Measurements from ENCODE around the gene FA2H. TPM values are rescaled to one million over a fixed set of nuclear protein-coding genes. Genes with fewer than 3 reads are reported as not detected.

FA2H gene
- polyA plus RNA-seq, 4 donors: 6.7 to 17.8 (median 10.6) TPM

- Histone ChIP-seq H3K27ac (ENCODE audit: low read depth in 1 of 3, low read length in 2 of 3) (no peak overlapping the region), H3K36me3 (ENCODE audit: control insufficient read depth in 3 of 3, insufficient read depth in 2 of 3, low read depth in 1 of 3, low read length in 3 of 3) (peaks cover 0 to 10% (median 0%) of the 10 kb centered on the region in 3 donors), H3K4me3 (ENCODE audit: low read depth in 1 of 3, low read length in 3 of 3) (no peak overlapping the region), H3K9me3 (ENCODE audit: control insufficient read depth in 2 of 2, insufficient read depth in 1 of 2, low read depth in 1 of 2, low read length in 1 of 2) (no peaks in the 10 kb centered on the region), H3K4me1 (ENCODE audit: control insufficient read depth in 3 of 3, insufficient read depth in 2 of 3, low read depth in 1 of 3, low read length in 2 of 3) (no peaks in the 10 kb centered on the region), H3K27me3 (ENCODE audit: control insufficient read depth in 3 of 3, insufficient read depth in 3 of 3, low read length in 3 of 3) (peaks cover 0 to 3% (median 0%) of the 10 kb centered on the region in 3 donors)
- FAIRE-seq (no peak), DNase-seq (no peak)
- WGBS, 3 donors: 73 to 93% (median 90%) methylated on average over 6 of the region's 6 CpGs
Observed at GRCh38 chr16:74756203-74756602, 18.4 kb downstream of the FA2H start.

GRCh38 chr16:74753180-74753579 lies 21.4 kb downstream of the FA2H start:
- FAIRE-seq (no peak), DNase-seq (no peak)
- WGBS, 3 donors: 92 to 95% (median 95%) methylated on average over 12 of the region's 12 CpGs
- H3K4me1 ChIP-seq (ENCODE audit: control insufficient read depth in 3 of 3, insufficient read depth in 2 of 3, low read depth in 1 of 3, low read length in 2 of 3): no peaks in the 10 kb centered on the region
- H3K36me3 ChIP-seq (ENCODE audit: control insufficient read depth in 3 of 3, insufficient read depth in 2 of 3, low read depth in 1 of 3, low read length in 3 of 3): peaks cover 0 to 10% (median 0%) of the 10 kb centered on the region in 3 donors
- peaks cover 0 to 3% (median 0%) of the 10 kb centered on the region in 3 donors for H3K27me3 ChIP-seq (ENCODE audit: control insufficient read depth in 3 of 3, insufficient read depth in 3 of 3, low read length in 3 of 3)
- H3K27ac ChIP-seq (ENCODE audit: low read depth in 1 of 3, low read length in 2 of 3): no peak overlapping the region
- H3K4me3 ChIP-seq (ENCODE audit: low read depth in 1 of 3, low read length in 3 of 3): no peak overlapping the region
- H3K9me3 ChIP-seq (ENCODE audit: control insufficient read depth in 2 of 2, insufficient read depth in 1 of 2, low read depth in 1 of 2, low read length in 1 of 2): no peaks in the 10 kb centered on the region

- Histone ChIP-seq H3K36me3 (ENCODE audit: control insufficient read depth in 3 of 3, insufficient read depth in 2 of 3, low read depth in 1 of 3, low read length in 3 of 3) (peaks cover 0 to 10% (median 0%) of the 10 kb centered on the region in 3 donors), H3K9me3 (ENCODE audit: control insufficient read depth in 2 of 2, insufficient read depth in 1 of 2, low read depth in 1 of 2, low read length in 1 of 2) (no peaks in the 10 kb centered on the region), H3K4me3 (ENCODE audit: low read depth in 1 of 3, low read length in 3 of 3) (no peak overlapping the region), H3K4me1 (ENCODE audit: control insufficient read depth in 3 of 3, insufficient read depth in 2 of 3, low read depth in 1 of 3, low read length in 2 of 3) (no peaks in the 10 kb centered on the region), H3K27ac (ENCODE audit: low read depth in 1 of 3, low read length in 2 of 3) (no peak overlapping the region), H3K27me3 (ENCODE audit: control insufficient read depth in 3 of 3, insufficient read depth in 3 of 3, low read length in 3 of 3) (peaks cover 0 to 3% (median 0%) of the 10 kb centered on the region in 3 donors)
- DNase-seq: no peak
- FAIRE-seq: no peak
- 84 to 95% (median 91%) methylated on average over 5 of the region's 5 CpGs for WGBS, 3 donors
Observed at GRCh38 chr16:74752756-74753155, 21.9 kb downstream of the FA2H start.

GRCh38 chr16:74752258-74752657 lies 22.4 kb downstream of the FA2H start:
- Histone ChIP-seq H3K36me3 (ENCODE audit: control insufficient read depth in 3 of 3, insufficient read depth in 2 of 3, low read depth in 1 of 3, low read length in 3 of 3) (peaks cover 0 to 10% (median 0%) of the 10 kb centered on the region in 3 donors), H3K9me3 (ENCODE audit: control insufficient read depth in 2 of 2, insufficient read depth in 1 of 2, low read depth in 1 of 2, low read length in 1 of 2) (no peaks in the 10 kb centered on the region), H3K27ac (ENCODE audit: low read depth in 1 of 3, low read length in 2 of 3) (no peak overlapping the region), H3K27me3 (ENCODE audit: control insufficient read depth in 3 of 3, insufficient read depth in 3 of 3, low read length in 3 of 3) (peaks cover 0 to 3% (median 0%) of the 10 kb centered on the region in 3 donors), H3K4me3 (ENCODE audit: low read depth in 1 of 3, low read length in 3 of 3) (no peak overlapping the region), H3K4me1 (ENCODE audit: control insufficient read depth in 3 of 3, insufficient read depth in 2 of 3, low read depth in 1 of 3, low read length in 2 of 3) (no peaks in the 10 kb centered on the region)
- FAIRE-seq (no peak), DNase-seq (no peak)
- 88 to 97% (median 92%) methylated on average over 2 of the region's 2 CpGs for WGBS, 3 donors

- Histone ChIP-seq H3K9me3 (ENCODE audit: control insufficient read depth in 2 of 2, insufficient read depth in 1 of 2, low read depth in 1 of 2, low read length in 1 of 2) (no peaks in the 10 kb centered on the region), H3K36me3 (ENCODE audit: control insufficient read depth in 3 of 3, insufficient read depth in 2 of 3, low read depth in 1 of 3, low read length in 3 of 3) (peaks cover 0 to 10% (median 0%) of the 10 kb centered on the region in 3 donors), H3K4me3 (ENCODE audit: low read depth in 1 of 3, low read length in 3 of 3) (no peak overlapping the region), H3K4me1 (ENCODE audit: control insufficient read depth in 3 of 3, insufficient read depth in 2 of 3, low read depth in 1 of 3, low read length in 2 of 3) (no peaks in the 10 kb centered on the region), H3K27ac (ENCODE audit: low read depth in 1 of 3, low read length in 2 of 3) (no peak overlapping the region), H3K27me3 (ENCODE audit: control insufficient read depth in 3 of 3, insufficient read depth in 3 of 3, low read length in 3 of 3) (peaks cover 0 to 3% (median 0%) of the 10 kb centered on the region in 3 donors)
- DNase-seq: no peak
- FAIRE-seq: no peak
- 90 to 94% (median 92%) methylated on average over 5 of the region's 5 CpGs for WGBS, 3 donors
Observed at GRCh38 chr16:74751658-74752057, 23.0 kb downstream of the FA2H start.

GRCh38 chr16:74749291-74750055 lies 25.1 kb downstream of the FA2H start:
- Histone ChIP-seq H3K9me3 (ENCODE audit: control insufficient read depth in 2 of 2, insufficient read depth in 1 of 2, low read depth in 1 of 2, low read length in 1 of 2) (no peaks in the 10 kb centered on the region), H3K36me3 (ENCODE audit: control insufficient read depth in 3 of 3, insufficient read depth in 2 of 3, low read depth in 1 of 3, low read length in 3 of 3) (peaks cover 0 to 14% (median 0%) of the 10 kb centered on the region in 3 donors), H3K27me3 (ENCODE audit: control insufficient read depth in 3 of 3, insufficient read depth in 3 of 3, low read length in 3 of 3) (no peaks in the 10 kb centered on the region), H3K27ac (ENCODE audit: low read depth in 1 of 3, low read length in 2 of 3) (no peak overlapping the region), H3K4me3 (ENCODE audit: low read depth in 1 of 3, low read length in 3 of 3) (no peak overlapping the region), H3K4me1 (ENCODE audit: control insufficient read depth in 3 of 3, insufficient read depth in 2 of 3, low read depth in 1 of 3, low read length in 2 of 3) (peaks cover 0 to 14% (median 0%) of the 10 kb centered on the region in 3 donors)
- WGBS, 3 donors: 69 to 75% (median 73%) methylated on average over 19 to 20 of the region's 20 CpGs
- DNase-seq: no peak
- FAIRE-seq: no peak

- H3K9me3 ChIP-seq (ENCODE audit: control insufficient read depth in 2 of 2, insufficient read depth in 1 of 2, low read depth in 1 of 2, low read length in 1 of 2): no peaks in the 10 kb centered on the region
- H3K27me3 ChIP-seq (ENCODE audit: control insufficient read depth in 3 of 3, insufficient read depth in 3 of 3, low read length in 3 of 3): no peaks in the 10 kb centered on the region
- DNase-seq: no peak
- H3K4me3 ChIP-seq (ENCODE audit: low read depth in 1 of 3, low read length in 3 of 3): no peak overlapping the region
- WGBS, 3 donors: 91 to 92% (median 92%) methylated on average over 18 to 19 of the region's 19 CpGs
- FAIRE-seq: no peak
- peaks cover 0 to 14% (median 0%) of the 10 kb centered on the region in 3 donors for H3K36me3 ChIP-seq (ENCODE audit: control insufficient read depth in 3 of 3, insufficient read depth in 2 of 3, low read depth in 1 of 3, low read length in 3 of 3)
- H3K27ac ChIP-seq (ENCODE audit: low read depth in 1 of 3, low read length in 2 of 3): no peak overlapping the region
- peaks cover 0 to 18% (median 0%) of the 10 kb centered on the region in 3 donors for H3K4me1 ChIP-seq (ENCODE audit: control insufficient read depth in 3 of 3, insufficient read depth in 2 of 3, low read depth in 1 of 3, low read length in 2 of 3)
Observed at GRCh38 chr16:74748616-74749026, 26.0 kb downstream of the FA2H start.

- Histone ChIP-seq H3K4me3 (ENCODE audit: low read depth in 1 of 3, low read length in 3 of 3) (no peak overlapping the region), H3K27me3 (ENCODE audit: control insufficient read depth in 3 of 3, insufficient read depth in 3 of 3, low read length in 3 of 3) (no peaks in the 10 kb centered on the region), H3K27ac (ENCODE audit: low read depth in 1 of 3, low read length in 2 of 3) (no peak overlapping the region), H3K4me1 (ENCODE audit: control insufficient read depth in 3 of 3, insufficient read depth in 2 of 3, low read depth in 1 of 3, low read length in 2 of 3) (peaks cover 0 to 23% (median 0%) of the 10 kb centered on the region in 3 donors), H3K36me3 (ENCODE audit: control insufficient read depth in 3 of 3, insufficient read depth in 2 of 3, low read depth in 1 of 3, low read length in 3 of 3) (peaks cover 0 to 14% (median 0%) of the 10 kb centered on the region in 3 donors), H3K9me3 (ENCODE audit: control insufficient read depth in 2 of 2, insufficient read depth in 1 of 2, low read depth in 1 of 2, low read length in 1 of 2) (no peaks in the 10 kb centered on the region)
- 84 to 89% (median 88%) methylated on average over 32 of the region's 32 CpGs for WGBS, 3 donors
- DNase-seq (no peak), FAIRE-seq (no peak)
Observed at GRCh38 chr16:74747716-74748615, 26.7 kb downstream of the FA2H start.

Measured in small intestine (tissue), 7 donors.